ENCODE data around the gene KRTAP22-1. TPM values are rescaled to one million over a fixed set of nuclear protein-coding genes. Genes with fewer than 3 reads are reported as not detected.

Gene KRTAP22-1
- total RNA-seq, 1 donor: not detected

DNA sequence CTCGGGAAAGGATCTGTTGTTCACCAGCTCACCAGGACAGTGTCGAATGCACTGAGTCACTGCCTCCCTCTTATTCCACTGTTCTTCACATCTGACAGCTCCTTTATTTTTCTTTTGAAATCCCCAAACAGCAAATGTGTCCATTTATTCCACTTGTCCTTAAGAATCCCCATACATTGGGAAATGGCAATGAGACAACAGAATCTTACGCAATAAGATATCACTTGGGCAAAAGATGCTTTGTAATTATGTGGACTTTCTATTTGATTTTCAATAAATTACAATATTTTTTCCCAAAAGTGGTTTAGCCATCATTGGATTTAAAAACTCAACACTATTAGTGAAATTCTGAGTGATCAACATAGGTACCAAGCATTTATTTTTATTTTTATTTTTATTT, 37.8 kb downstream of the KRTAP22-1 start:
- H3K4me3 ChIP-seq (ENCODE audit: low read depth, low read length): no peak overlapping the region
- TF ChIP-seq, protein P1, sequence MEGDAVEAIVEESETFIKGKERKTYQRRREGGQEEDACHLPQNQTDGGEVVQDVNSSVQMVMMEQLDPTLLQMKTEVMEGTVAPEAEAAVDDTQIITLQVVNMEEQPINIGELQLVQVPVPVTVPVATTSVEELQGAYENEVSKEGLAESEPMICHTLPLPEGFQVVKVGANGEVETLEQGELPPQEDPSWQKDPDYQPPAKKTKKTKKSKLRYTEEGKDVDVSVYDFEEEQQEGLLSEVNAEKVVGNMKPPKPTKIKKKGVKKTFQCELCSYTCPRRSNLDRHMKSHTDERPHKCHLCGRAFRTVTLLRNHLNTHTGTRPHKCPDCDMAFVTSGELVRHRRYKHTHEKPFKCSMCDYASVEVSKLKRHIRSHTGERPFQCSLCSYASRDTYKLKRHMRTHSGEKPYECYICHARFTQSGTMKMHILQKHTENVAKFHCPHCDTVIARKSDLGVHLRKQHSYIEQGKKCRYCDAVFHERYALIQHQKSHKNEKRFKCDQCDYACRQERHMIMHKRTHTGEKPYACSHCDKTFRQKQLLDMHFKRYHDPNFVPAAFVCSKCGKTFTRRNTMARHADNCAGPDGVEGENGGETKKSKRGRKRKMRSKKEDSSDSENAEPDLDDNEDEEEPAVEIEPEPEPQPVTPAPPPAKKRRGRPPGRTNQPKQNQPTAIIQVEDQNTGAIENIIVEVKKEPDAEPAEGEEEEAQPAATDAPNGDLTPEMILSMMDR (IDR thresholded peaks at IDR 0.05; ENCODE audit: insufficient read depth, low read length): no peak
- DNase-seq (ENCODE audit: low read depth): no peak

DNA sequence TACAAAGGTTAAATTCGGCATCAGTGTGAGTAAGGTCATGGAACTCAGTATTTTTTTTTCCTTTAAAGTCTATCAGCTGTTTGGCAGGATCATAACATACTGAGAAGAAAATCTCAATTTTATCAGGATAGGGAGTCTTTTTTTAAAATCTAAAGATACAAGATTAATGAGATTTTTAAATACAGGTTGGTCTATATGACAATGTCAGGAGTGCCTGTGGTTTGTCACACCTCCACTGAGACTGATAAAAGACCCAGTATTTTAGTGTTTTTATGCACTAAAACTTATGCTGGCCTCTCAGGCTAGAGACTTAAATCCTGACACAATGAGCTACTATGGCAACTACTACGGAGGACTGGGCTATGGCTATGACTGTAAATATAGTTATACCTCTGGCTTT, 41.7 kb downstream of the KRTAP22-1 start, which contains the start of gene KRTAP20-3:
TSS of gene KRTAP20-3 (plus strand) at position 301 of the 400 bp plus-strand sequence.
- no peak for DNase-seq (ENCODE audit: low read depth)
- TF ChIP-seq, protein P1 (IDR thresholded peaks at IDR 0.05; ENCODE audit: insufficient read depth, low read length): no peak

DNA sequence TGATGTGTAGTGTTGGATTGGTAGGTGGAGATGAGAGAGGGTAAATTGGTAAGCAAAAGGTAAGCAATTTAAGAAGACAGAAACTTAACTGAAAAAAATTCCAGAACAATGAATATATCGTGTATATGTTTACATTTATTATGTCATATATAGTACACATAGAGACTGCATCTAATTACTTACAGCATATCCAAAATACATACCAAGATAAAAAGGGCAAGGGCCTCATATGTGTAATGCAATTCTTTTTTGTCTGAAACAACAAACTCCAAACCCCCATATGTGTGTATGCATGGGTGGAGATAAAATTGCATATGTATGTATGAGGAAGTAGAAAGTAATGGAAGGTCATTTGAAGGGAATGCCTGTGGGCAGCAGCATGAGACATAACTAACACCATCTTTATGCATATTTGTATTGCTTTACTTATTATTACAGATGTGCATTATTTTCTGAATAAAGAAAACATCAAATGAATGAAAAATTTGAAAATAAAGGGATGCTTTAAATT, 46.1 kb downstream of the KRTAP22-1 start:
- no peak for DNase-seq (ENCODE audit: low read depth)
- TF ChIP-seq, protein P1 (IDR thresholded peaks at IDR 0.05; ENCODE audit: insufficient read depth, low read length): no peak
- no peak overlapping the region for H3K4me3 ChIP-seq (ENCODE audit: low read depth, low read length)

More for the DNA sequence above, 41.7 kb downstream of the KRTAP22-1 start, which contains the start of gene KRTAP20-3:
- H3K4me3 ChIP-seq (ENCODE audit: low read depth, low read length): no peak within 1 kb of the TSS

Small RNAs within 50 kb of the gene (small RNA-seq; reads per million reads assigned to genes)
- not detected for gene KRTAP20-1
- gene KRTAP20-3: not detected
- gene KRTAP20-4: not detected
- not detected for gene KRTAP22-1
- not detected for gene KRTAP22-2

Other genes with a start within 250 kb of the KRTAP22-1 start
- gene KRTAP13-2, start 228.8 kb upstream of the KRTAP22-1 start, total RNA-seq (ENCODE audit: low replicate concordance): not detected in 2 replicates
- gene KRTAP13-1, start 205.1 kb upstream of the KRTAP22-1 start, total RNA-seq (ENCODE audit: low replicate concordance): not detected in 2 replicates
- not detected in 2 replicates for gene KRTAP13-3, start 175.2 kb upstream of the KRTAP22-1 start, total RNA-seq (ENCODE audit: low replicate concordance)
- gene KRTAP13-4, start 170.9 kb upstream of the KRTAP22-1 start, total RNA-seq (ENCODE audit: low replicate concordance): not detected in 2 replicates
- not detected in 2 replicates for gene KRTAP15-1, start 160.8 kb upstream of the KRTAP22-1 start, total RNA-seq (ENCODE audit: low replicate concordance)
- gene KRTAP19-1, start 120.7 kb upstream of the KRTAP22-1 start, total RNA-seq (ENCODE audit: low replicate concordance): not detected in 2 replicates
- gene KRTAP19-2, start 113.7 kb upstream of the KRTAP22-1 start, total RNA-seq (ENCODE audit: low replicate concordance): not detected in 2 replicates
- gene KRTAP19-3, start 109.1 kb upstream of the KRTAP22-1 start, total RNA-seq (ENCODE audit: low replicate concordance): not detected in 2 replicates
- not detected in 2 replicates for gene KRTAP19-4, start 103.9 kb upstream of the KRTAP22-1 start, total RNA-seq (ENCODE audit: low replicate concordance)
- not detected in 2 replicates for gene KRTAP19-5, start 98.9 kb upstream of the KRTAP22-1 start, total RNA-seq (ENCODE audit: low replicate concordance)
- gene KRTAP19-6, start 59.2 kb upstream of the KRTAP22-1 start, total RNA-seq (ENCODE audit: low replicate concordance): not detected in 2 replicates
- gene KRTAP19-7, start 39.8 kb upstream of the KRTAP22-1 start, total RNA-seq (ENCODE audit: low replicate concordance): not detected in 2 replicates
- not detected in 2 replicates for gene KRTAP22-2, start 10.7 kb upstream of the KRTAP22-1 start, total RNA-seq (ENCODE audit: low replicate concordance)
- not detected in 2 replicates for gene KRTAP6-3, start 8.6 kb upstream of the KRTAP22-1 start, total RNA-seq (ENCODE audit: low replicate concordance)
- gene KRTAP6-2, start 2.2 kb upstream of the KRTAP22-1 start, total RNA-seq (ENCODE audit: low replicate concordance): not detected in 2 replicates
- not detected in 2 replicates for gene KRTAP6-1, start 12.8 kb downstream of the KRTAP22-1 start, total RNA-seq (ENCODE audit: low replicate concordance)
- not detected in 2 replicates for gene KRTAP20-1, start 15.3 kb downstream of the KRTAP22-1 start, total RNA-seq (ENCODE audit: low replicate concordance)
- not detected in 2 replicates for gene KRTAP20-4, start 19.5 kb downstream of the KRTAP22-1 start, total RNA-seq (ENCODE audit: low replicate concordance)
- gene KRTAP20-2, start 34.1 kb downstream of the KRTAP22-1 start, total RNA-seq (ENCODE audit: low replicate concordance): not detected in 2 replicates
- not detected in 2 replicates for gene KRTAP20-3, start 41.8 kb downstream of the KRTAP22-1 start, total RNA-seq (ENCODE audit: low replicate concordance)
- not detected in 2 replicates for gene KRTAP21-3, start 117.7 kb downstream of the KRTAP22-1 start, total RNA-seq (ENCODE audit: low replicate concordance)
- gene KRTAP21-2, start 146.2 kb downstream of the KRTAP22-1 start, total RNA-seq (ENCODE audit: low replicate concordance): not detected in 2 replicates
- gene KRTAP21-1, start 154.3 kb downstream of the KRTAP22-1 start, total RNA-seq (ENCODE audit: low replicate concordance): not detected in 2 replicates
- gene KRTAP8-1, start 212.2 kb downstream of the KRTAP22-1 start, total RNA-seq (ENCODE audit: low replicate concordance): not detected in 2 replicates
- gene KRTAP7-1, start 228.7 kb downstream of the KRTAP22-1 start, total RNA-seq (ENCODE audit: low replicate concordance): not detected in 2 replicates